Activated T-helper 2 cell treated with anti-CD3 and anti-CD28 coated beads, Interferon-gamma antibody, Interleukin-2, Interleukin-4, amounts not matched to agents 10 μg/mL and 5 μg/mL and 100 μg/mL, durations not matched to agents 14 hours and 24 hours and 36 hours (primary cell): Measurements from ENCODE around the gene RPL41. TPM values are rescaled to one million over a fixed set of nuclear protein-coding genes. Genes with fewer than 3 reads are reported as not detected.

Experiments used
- DNase-seq: peaks from one replicate; pipeline ENCODE4 v3.0.0; 2021; ENCODE audit warnings: low spot score
- H3K27ac Mint-ChIP-seq: one replicate; pipeline ENCODE4 v1.8.0; 2021; ENCODE audit warnings: mixed read lengths
- H3K27me3 Mint-ChIP-seq: one replicate; pipeline ENCODE4 v1.8.0; 2021; ENCODE audit warnings: low read depth, mixed read lengths
- H3K36me3 Mint-ChIP-seq: one replicate; pipeline ENCODE4 v1.8.0; 2021; ENCODE audit warnings: low read depth, mixed read lengths
- H3K4me1 Mint-ChIP-seq: one replicate; pipeline ENCODE4 v1.8.0; 2021; ENCODE audit warnings: low read depth, mixed read lengths
- H3K4me3 Mint-ChIP-seq: one replicate; pipeline ENCODE4 v1.8.0; 2021; ENCODE audit warnings: low read depth, mild to moderate bottlenecking, moderate library complexity, mixed read lengths
- H3K9me3 Mint-ChIP-seq: one replicate; pipeline ENCODE4 v1.8.0; 2021; ENCODE audit warnings: mixed read lengths
- intact Hi-C: fragments of 100-400 bp; cut with micrococcal nuclease; formaldehyde crosslinking; loops from one replicate; pipeline ENCODE4 v1.15.1; 2023
- total RNA-seq: library from RNA; stranded (reverse); gene quantifications from 2 replicates; pipeline ENCODE4 v1.2.3, GENCODE V29; 2022

The RPL41 gene
- total RNA-seq, 1 donor from 2014 or later, result 4,057 TPM

DNA sequence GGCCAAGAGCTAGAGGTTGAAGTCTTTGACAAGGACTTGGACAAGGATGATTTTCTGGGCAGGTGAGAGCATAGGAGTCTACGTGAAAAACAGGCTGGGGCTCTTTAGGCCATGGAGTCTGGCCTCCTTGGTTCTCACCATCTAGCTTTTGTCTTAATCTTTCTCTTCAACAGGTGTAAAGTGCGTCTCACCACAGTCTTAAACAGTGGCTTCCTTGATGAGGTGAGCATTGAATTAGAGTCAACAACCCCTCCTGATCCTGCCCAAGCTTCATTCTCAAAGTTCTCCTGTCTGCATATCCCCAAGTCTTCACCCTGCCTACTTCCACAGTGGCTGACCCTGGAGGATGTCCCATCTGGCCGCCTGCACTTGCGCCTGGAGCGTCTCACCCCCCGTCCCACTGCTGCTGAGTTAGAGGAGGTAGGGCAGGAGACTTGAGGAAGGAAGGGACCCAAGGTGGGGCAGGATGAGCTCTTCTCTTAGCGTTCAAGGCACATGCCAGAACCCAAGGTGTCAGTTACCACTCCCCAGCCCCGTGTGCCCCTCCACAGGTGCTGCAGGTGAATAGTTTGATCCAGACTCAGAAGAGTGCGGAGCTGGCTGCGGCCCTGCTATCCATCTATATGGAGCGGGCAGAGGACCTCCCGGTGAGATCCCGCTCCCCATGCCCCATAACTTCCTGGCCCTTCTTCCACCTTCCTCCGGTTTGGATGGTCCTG is 21.6 kb downstream of the RPL41 start:
- H3K9me3 Mint-ChIP-seq, result no peaks in the 10 kb centered on the region
- peak overlapping the region; percentile 67 for H3K27ac Mint-ChIP-seq
- intact Hi-C loops, result no loop called here
- no peaks in the 10 kb centered on the region for H3K27me3 Mint-ChIP-seq
- H3K4me3 Mint-ChIP-seq, result no peak overlapping the region
- H3K4me1 Mint-ChIP-seq, result peaks cover 41% of the 10 kb centered on the region
- H3K36me3 Mint-ChIP-seq, result peaks cover 85% of the 10 kb centered on the region
- no peak for DNase-seq

DNA sequence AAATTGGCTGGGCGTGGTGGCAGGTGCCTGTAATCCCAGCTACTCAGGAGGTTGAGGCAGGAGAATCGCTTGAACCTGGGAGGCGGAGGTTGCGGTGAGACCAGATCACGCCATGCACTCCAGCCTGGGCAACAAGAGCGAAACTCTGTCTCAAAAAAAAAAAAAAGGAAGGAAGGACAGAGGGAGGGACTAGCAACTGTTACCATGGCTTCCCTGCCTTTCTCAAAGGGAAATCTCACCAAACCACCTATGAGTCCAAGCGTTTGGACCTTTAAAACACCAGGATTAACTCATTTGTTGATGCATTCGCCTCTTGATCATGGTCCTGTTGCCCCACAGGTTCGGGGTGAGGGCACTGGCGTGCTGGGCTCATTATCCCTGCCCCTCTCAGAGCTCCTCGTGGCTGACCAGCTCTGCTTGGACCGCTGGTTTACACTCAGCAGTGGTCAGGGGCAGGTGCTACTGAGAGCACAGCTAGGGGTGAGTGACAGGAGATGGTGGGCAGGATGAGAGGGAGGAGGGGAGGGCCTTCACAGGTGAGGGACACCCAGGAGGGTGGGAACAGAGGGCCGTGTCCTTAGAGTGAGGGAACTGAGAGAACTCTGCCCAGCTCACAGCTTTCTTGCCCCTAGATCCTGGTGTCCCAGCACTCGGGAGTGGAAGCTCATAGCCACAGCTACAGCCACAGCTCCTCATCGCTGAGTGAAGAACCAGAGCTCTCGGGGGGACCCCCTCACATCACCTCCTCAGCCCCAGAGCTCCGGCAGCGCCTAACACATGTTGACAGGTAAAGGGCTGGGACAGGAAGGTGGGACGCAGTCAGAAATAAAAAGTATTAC is 25.7 kb downstream of the RPL41 start:
- H3K4me3 Mint-ChIP-seq, result no peak overlapping the region
- no peaks in the 10 kb centered on the region for H3K9me3 Mint-ChIP-seq
- H3K4me1 Mint-ChIP-seq, result peaks cover 30% of the 10 kb centered on the region
- DNase-seq, result no peak
- peak overlapping the region; percentile 38 for H3K27ac Mint-ChIP-seq
- peaks cover 77% of the 10 kb centered on the region for H3K36me3 Mint-ChIP-seq
- no peaks in the 10 kb centered on the region for H3K27me3 Mint-ChIP-seq
- intact Hi-C loops, result no loop called here

DNA sequence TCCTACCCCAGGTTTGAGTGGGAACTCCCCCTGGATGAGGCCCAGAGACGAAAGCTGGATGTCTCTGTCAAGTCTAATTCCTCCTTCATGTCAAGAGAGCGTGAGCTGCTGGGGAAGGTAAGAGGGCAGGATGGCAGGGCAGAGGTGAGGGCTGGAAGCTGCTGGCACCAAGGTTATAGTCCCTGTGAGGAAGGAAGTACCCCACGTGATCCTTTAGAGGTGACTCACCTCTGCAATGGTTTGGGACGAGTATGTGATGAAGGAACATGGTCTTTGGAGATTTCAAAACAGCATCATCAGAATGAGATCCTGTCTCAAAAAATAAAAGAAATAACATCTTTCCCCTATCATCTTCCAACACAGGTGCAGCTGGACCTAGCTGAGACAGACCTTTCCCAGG is 26.8 kb downstream of the RPL41 start:
- intact Hi-C loops, result no loop called here
- Mint-ChIP-seq H3K9me3 (no peaks in the 10 kb centered on the region), H3K4me3 (no peak overlapping the region), H3K27ac (peak overlapping the region; percentile 32), H3K36me3 (peaks cover 67% of the 10 kb centered on the region), H3K4me1 (peaks cover 22% of the 10 kb centered on the region), H3K27me3 (no peaks in the 10 kb centered on the region)
- no peak for DNase-seq

DNA sequence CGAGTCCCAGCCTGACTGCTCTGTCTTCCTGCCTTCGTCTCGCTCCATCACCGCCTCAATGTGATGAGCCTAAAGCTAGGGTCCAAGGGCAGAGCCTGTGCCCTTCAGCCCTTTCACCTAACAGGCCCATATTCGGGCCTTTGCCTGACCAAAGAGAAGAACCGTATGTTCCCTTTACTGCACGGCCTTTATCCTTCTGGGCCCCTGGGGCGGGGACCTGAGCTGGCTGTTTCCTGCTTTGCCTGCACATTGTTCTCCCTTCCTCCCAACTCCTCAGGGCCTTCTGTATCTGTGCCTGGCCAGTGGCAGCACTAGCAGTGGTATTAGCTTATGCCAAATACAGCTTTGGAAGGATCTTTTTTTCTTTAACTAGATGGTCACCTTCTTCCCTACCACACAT is 27.4 kb downstream of the RPL41 start:
- Mint-ChIP-seq H3K4me1 (peaks cover 16% of the 10 kb centered on the region), H3K27me3 (no peaks in the 10 kb centered on the region), H3K36me3 (peaks cover 60% of the 10 kb centered on the region), H3K4me3 (no peak overlapping the region), H3K9me3 (no peaks in the 10 kb centered on the region), H3K27ac (peak overlapping the region; percentile 55)
- intact Hi-C loops, result no loop called here
- no peak for DNase-seq

DNA sequence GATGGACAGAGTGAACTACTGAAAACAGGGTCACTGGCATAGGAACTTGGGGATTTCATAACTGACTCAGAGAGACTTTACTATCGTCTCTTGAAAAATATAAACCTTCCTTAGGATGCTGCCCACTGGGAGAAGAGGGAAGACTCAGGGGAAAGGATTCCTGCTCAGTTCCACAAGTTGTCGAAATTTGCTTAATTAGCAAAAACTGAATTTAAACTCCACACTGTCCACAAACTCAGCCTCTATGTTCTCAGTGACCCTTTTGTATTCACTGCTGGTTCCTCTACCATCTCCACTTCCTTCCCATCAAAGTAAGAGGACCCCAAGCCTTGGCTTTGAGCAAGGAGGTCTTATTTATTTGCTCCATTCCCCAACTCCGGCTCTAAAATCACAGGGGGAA is 28.8 kb downstream of the RPL41 start:
- peaks cover 48% of the 10 kb centered on the region for H3K36me3 Mint-ChIP-seq

DNA sequence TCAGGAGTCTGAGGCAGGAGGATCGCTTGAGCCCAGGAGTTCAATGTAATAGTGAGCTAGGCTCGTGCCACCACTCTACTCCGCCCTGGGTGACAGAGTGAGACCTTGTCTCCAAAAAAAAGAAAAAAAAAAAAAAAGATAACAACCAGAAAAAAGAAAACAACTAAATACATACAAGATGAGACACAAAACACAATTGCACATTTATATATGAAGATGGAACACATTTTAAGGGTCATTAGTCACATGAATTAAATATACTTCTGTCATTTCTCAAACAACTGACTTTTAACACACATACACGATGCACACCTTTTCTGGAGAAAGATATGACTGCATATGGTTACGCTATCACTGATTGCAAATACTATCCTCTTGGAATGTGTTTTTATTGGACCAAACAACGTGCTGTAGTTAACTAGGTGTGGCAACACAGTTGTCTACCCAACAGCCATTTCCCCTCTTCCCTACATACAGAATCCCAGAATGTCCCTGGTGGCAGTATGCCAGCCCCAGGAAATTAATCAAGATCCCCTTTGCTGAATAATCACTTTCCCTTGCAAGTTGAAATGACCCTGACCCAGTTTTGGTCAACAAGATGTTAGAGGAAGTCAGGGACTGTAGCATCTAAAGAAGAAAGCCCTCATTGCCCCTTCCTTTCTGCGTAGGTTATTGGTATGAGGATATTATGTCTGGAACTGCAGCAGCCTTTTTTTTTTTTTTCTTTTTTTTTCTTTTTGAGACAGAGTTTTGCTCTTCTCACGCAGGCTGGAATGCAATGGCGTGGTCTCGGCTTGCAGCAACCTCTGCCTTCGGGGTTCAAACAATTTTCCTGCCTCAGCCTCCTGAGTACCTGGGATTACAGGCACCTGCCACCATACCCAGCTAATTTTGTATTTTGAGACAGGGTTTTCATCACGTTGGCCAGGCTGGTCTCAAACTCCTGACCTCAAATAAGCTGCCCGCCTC is 30.3 kb downstream of the RPL41 start:
- H3K36me3 Mint-ChIP-seq, result peaks cover 36% of the 10 kb centered on the region
- no peak overlapping the region for H3K4me3 Mint-ChIP-seq
- DNase-seq, result no peak
- no peak overlapping the region for H3K27ac Mint-ChIP-seq
- intact Hi-C loops, result no loop called here
- no peaks in the 10 kb centered on the region for H3K27me3 Mint-ChIP-seq
- H3K4me1 Mint-ChIP-seq, result peaks cover 29% of the 10 kb centered on the region
- no peaks in the 10 kb centered on the region for H3K9me3 Mint-ChIP-seq

More for the DNA sequence above, 28.8 kb downstream of the RPL41 start:
- no peak for DNase-seq
- intact Hi-C loops, result no loop called here
- no peaks in the 10 kb centered on the region for H3K27me3 Mint-ChIP-seq
- H3K4me1 Mint-ChIP-seq, result peaks cover 18% of the 10 kb centered on the region
- H3K4me3 Mint-ChIP-seq, result no peak overlapping the region
- H3K27ac Mint-ChIP-seq, result no peak overlapping the region
- no peaks in the 10 kb centered on the region for H3K9me3 Mint-ChIP-seq

DNA sequence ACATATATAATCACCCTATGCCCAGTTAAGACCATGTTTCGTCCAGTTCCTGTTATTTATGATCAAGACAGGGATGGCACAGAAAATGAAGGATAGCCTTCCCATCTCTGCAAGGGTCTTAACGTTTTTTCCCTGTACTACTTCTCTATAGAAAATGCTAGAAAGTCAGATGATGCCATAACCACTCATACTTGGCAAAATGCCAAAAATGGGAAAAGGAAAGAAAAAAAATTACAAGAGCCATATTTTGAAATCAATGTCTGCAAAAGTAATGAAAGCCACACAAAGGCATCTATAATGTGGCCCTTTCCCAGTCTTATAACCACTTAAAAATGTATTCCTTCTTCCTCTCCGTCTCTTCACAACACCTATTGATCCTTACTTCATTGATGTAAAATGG is 34.1 kb downstream of the RPL41 start:
- no peaks in the 10 kb centered on the region for H3K27me3 Mint-ChIP-seq
- no peaks in the 10 kb centered on the region for H3K9me3 Mint-ChIP-seq
- H3K36me3 Mint-ChIP-seq, result peaks cover 9% of the 10 kb centered on the region
- peak overlapping the region; percentile 65 for H3K4me3 Mint-ChIP-seq
- H3K4me1 Mint-ChIP-seq, result peaks cover 36% of the 10 kb centered on the region
- intact Hi-C loops, result loop anchor here (5.0 kb wide), 1 partner anchor 72 kb away; the partner anchor contains the start of genes NABP2 and RNF41
- H3K27ac Mint-ChIP-seq, result peak overlapping the region; percentile 98
- no peak for DNase-seq

DNA sequence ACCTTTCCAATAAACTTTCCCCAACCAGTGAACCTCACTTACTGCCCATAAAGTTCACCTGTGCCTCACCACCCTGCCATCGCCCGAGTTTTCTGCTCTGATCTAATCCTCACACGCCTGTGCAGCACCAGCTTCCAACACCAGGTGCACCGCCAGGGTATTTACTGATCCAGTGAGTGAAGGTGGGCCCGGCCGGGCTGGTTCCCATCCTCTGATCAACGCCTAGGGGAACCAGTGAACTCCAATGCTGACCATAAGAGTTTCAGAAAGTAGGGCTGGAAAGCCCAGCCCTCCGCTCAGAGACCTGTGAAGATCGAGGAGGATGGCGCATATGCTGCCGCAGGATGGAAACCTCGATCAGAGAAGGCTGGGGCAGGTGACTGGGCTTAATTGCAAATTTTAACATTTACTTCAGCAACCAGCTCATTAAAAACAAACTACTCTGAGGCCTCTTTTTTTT is 35.3 kb downstream of the RPL41 start:
- Mint-ChIP-seq H3K9me3 (no peaks in the 10 kb centered on the region), H3K27ac (peak overlapping the region; percentile 98), H3K4me3 (peak overlapping the region; percentile 95), H3K27me3 (no peaks in the 10 kb centered on the region), H3K36me3 (peaks cover 12% of the 10 kb centered on the region), H3K4me1 (peaks cover 39% of the 10 kb centered on the region)
- intact Hi-C loops, result loop anchor here (1.0 to 5.0 kb wide), 4 partner anchors 25 to 71 kb away; partner anchors contain the start of genes NABP2, RNF41 and ZC3H10
- peak; percentile 63 for DNase-seq

DNA sequence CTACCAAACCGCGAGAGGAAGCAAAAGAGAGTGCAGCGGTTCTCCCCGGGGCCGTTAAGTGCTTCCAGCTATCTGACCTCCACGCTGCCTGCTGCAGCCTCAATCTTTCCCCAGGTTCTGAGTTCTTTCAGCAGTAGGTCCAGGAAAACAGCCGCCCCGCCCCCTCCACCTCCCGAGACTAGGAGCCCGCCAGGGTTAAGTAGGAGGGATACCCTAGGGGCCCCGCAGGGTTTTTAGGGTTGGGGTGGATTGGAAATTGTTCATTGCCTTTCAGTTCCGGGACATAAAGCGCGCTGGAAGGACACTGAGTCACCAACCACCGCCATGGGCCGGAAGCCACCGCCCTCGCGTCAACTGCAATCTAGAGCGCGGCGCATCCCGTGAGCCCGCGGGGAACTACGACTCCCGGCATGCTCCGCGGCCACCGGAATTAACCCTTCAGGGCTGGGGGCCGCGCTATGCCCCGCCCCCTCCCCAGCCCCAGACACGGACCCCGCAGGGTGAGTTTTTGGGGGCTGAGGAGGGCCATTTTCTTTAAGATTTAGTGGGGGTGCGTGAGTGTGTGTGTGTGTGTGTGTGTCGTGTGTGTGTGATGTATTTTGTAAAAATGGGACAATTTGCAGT is 35.8 kb downstream of the RPL41 start, which contains the start of gene MYL6B:
MYL6B (plus strand) TSS at position 456 of the 624 bp plus-strand sequence. CDS start 1,332 bp downstream, outside the sequence.
- Mint-ChIP-seq H3K4me1 (peaks cover 41% of the 10 kb centered on the region), H3K9me3 (no peaks in the 10 kb centered on the region), H3K27me3 (no peaks in the 10 kb centered on the region), H3K4me3 (peak within 1 kb of the TSS; percentile 95), H3K36me3 (peaks cover 13% of the 10 kb centered on the region), H3K27ac (peak within 1 kb of the TSS; percentile 98)
- intact Hi-C loops, result loop anchor here (1.0 to 5.0 kb wide), 4 partner anchors 26 to 70 kb away; partner anchors contain the start of genes NABP2, RNF41 and ZC3H10
- peak; percentile 93 for DNase-seq

DNA sequence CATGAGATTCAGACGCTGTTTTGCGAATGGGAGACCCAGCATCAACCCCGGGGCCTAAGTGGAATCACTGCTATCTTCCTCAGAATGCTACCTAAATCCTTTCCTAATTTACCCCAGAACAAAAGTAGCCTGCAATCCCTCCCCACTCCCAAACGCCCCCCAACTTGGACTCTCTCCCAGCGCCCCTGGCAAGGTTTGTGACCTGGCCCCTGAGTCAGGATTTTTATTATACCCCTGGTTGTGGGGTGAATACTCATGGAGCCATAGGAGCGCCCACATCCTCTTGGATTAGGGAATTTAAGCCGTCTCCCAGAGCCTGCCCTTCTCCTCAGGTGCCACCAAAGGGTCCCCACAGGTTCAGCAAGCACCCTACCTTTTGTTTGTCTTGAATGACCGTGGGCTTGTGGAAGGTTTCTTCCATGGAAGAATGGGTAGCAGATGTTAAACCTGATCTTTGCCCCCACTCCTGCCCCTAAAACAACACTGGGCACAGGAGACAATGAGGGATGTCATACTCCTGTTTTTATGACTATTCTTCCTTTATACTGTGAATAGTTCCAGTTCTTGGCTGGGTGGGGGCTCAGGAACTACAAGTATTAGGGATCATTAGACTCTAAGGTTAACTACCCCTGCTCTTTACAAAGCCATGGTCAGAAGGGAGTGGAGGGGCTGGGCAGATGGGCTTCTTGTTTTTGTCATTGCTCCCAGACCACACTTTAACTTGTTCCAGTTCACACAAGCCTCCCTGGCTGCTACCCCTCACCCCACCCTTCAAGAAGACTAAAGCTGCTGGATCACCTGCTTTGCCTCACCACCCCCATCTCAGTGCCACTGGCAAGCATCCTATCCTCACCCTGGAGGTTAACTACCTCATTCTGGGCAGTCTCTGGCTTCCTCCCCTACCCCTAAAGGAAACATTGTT is 36.6 kb downstream of the RPL41 start:
- Mint-ChIP-seq H3K27ac (peak overlapping the region; percentile 98), H3K27me3 (no peaks in the 10 kb centered on the region), H3K4me3 (peak overlapping the region; percentile 95), H3K4me1 (peaks cover 44% of the 10 kb centered on the region), H3K36me3 (peaks cover 16% of the 10 kb centered on the region), H3K9me3 (no peaks in the 10 kb centered on the region)
- intact Hi-C loops, result loop anchor here (1.0 to 5.0 kb wide), 4 partner anchors 27 to 69 kb away; partner anchors contain the start of genes NABP2, RNF41 and ZC3H10
- DNase-seq, result no peak

DNA sequence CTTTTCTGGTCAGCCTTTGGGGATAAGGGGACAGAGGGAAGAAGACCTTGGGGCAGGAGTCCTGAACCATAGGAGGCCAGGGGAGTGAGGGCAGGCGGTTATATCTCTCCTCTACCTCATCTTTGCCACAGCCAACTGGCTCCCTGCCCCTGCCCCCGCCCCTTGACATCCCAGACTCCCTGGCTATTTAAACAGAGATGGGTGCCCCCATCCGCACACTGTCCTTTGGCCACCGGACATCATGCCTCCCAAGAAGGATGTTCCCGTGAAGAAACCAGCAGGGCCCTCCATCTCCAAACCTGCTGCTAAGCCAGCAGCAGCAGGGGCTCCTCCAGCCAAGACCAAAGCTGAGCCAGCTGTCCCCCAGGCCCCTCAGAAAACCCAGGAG is 37.2 kb downstream of the RPL41 start:
- peaks cover 23% of the 10 kb centered on the region for H3K36me3 Mint-ChIP-seq
- H3K4me1 Mint-ChIP-seq, result peaks cover 44% of the 10 kb centered on the region
- intact Hi-C loops, result loop anchor here (2.0 to 5.0 kb wide), 2 partner anchors 39 to 69 kb away; partner anchors contain the start of genes NABP2 and RNF41

More for the DNA sequence above, 37.2 kb downstream of the RPL41 start:
- Mint-ChIP-seq H3K27ac (no peak overlapping the region), H3K27me3 (no peaks in the 10 kb centered on the region), H3K4me3 (peak overlapping the region; percentile 95), H3K9me3 (no peaks in the 10 kb centered on the region)
- no peak for DNase-seq
